HuH-7.5 (cell line): ENCODE data around the gene ELP4.

Experiments
- DNase-seq: peaks from one replicate; pipeline ENCODE4 v3.0.0; 2011; ENCODE audit warnings: low spot score

The ELP4 gene

DNA sequence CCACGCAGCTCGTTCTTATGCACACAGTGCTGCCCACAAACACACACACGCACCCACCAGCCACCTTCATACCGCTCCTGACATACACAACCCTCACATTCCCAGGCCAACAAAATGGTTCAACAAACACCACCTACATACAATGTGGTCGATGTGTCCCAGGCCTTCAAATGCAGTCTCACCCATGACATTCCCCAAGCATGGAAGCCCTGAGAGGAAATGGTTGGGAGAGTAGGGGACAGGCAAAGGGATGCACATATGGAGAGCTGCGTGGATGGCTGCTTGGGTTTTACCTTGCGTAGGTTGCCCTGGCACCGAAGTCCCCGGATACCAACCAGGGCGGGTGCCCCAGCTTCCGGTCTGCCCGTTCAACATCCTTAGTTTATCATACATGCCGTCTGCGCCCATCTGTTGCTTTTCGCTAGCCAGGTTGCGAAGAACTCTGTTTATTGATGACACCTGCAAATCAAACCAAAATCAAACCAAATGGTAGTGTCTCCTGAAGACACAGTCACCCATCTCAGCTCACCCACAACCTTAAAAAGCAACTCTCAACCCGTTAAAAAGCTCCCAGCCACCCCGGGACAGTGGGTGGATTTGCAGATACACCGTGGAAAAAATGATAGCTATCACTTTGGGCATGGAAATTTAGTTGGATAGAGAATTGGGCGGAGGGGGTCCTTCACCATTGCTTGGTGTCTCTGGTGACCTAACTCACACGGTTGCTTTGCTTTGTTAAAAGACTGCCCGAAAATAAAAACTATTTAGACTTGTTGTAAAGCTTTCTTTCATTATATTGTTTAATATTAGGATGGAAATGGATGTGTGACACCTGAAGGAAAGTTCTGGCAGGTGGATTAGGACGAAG, 291.1 kb downstream of the ELP4 start:
- DNase-seq = no peak

DNA sequence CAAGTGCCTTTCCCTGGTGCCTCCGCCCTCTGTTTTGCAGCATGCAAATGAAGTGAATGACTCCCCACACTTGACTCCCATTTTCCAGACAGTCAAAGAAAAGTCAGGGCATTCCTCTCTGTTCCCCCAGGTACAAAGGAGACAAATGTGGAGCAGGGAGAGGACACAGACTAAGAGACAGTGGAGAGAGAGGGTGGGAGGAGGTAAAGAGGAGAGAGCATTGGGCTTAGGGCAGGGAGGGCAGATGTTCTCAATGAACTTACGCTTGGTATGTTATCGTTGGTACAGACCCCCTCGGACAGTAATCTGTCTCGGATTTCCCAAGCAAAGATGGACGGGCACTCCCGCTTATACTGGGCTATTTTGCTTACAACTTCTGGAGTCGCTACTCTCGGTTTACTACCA, 291.7 kb downstream of the ELP4 start:
- no peak for DNase-seq

DNA sequence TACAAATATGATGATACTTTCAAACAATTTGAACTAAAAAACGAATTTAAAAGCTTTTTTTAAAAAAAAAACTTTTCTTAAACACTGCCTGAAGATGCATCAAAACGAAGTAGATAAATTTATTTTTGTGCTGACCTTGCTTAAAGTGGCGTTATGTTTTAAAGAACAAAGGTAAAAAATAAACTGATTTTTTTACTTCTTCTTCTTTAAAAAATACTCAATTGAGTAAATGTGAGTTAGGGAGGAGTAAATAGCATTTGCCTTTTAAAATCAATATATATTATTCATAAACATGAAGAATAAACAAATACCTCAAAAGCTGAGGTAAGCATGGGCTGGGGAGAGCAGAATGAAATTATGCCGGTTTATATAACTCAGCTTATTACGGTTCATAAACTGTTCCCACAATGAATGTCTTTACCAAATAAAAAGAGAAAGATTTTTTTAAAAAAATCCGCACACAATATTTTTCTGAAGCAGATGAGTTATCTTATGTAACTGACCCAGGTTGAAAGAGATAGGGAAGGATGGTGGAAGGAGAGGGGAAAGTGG, 292.5 kb downstream of the ELP4 start:
- no peak for DNase-seq

DNA sequence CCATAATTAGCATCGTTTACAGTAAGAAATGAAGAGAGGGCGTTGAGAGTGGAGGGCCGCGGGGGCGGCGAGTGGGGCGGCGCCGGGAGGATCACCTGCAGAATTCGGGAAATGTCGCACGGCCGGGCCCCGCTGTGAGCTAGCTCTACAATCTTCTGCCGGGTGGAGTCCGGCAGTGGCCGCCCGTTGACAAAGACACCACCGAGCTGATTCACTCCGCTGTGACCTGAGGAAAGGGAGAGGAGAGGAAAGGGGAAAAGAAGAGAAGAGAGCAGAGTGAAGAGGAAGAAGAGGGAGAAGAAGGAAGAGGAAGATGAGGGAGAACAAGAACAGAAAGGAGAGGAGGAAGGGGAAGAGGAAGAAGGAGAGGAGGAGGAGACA, 293.0 kb downstream of the ELP4 start:
- DNase-seq = no peak

DNA sequence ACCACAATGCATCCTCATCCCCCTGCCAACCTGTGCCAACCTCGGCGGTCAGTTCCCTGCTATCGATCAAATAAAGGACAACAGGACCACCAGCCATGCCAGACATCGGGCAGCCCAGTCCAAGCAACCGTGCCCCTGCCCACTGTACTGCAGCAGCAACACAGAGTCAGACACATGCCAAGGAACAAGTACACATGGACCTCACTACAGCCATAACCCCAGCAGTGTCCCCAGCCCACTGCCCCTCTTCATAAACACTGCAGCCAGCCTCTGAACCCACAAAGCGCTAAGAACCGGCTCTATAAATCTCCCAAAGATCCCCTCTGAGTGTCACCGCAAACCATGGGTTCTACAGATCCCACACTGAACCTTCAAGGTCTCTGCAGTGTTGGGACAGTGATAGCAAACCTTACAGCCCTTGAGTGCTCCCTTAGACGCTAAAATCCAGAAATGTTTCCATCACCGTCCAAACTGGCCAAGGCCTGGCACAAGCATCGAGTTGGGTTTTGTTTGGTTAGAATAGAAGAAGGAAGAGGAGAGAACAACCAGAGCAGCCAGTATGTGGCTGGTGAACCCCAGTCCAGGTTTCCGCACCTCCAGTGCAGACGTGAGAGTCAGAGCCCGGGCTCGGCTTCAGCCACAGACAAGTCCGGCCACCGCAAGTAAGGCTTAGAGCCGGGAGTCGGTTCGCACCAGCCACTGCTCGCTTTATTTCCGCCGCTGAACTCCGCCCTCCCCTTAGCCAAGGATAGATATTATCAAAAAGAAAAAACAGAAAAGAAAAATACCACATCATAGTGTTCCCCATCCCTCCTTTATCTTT, 293.6 kb downstream of the ELP4 start:
- DNase-seq = no peak

DNA sequence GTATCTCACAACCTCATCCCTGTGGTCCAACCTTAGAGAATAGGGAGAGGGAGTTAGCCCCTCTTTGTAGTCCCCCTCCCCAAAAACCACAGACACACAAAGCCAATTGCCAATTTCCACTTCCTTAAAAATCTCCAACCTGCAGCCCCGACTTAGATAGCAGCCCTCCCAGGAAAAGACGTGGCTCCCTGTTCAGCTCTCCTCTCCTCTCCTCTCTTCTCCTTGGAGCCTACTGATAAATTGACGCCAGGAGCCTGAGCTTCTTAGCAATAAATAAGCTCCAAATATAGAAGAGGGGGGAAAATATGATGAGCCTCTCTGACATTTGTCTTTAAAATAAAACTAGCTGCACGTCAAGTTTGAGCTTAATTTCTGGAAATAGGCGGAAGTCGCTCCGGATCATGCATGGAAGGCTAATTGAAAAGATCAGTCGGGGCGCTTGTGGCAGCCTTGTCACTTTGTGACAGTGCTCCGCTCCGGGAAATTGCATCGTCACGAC, 294.3 kb downstream of the ELP4 start:
- DNase-seq = no peak

DNA sequence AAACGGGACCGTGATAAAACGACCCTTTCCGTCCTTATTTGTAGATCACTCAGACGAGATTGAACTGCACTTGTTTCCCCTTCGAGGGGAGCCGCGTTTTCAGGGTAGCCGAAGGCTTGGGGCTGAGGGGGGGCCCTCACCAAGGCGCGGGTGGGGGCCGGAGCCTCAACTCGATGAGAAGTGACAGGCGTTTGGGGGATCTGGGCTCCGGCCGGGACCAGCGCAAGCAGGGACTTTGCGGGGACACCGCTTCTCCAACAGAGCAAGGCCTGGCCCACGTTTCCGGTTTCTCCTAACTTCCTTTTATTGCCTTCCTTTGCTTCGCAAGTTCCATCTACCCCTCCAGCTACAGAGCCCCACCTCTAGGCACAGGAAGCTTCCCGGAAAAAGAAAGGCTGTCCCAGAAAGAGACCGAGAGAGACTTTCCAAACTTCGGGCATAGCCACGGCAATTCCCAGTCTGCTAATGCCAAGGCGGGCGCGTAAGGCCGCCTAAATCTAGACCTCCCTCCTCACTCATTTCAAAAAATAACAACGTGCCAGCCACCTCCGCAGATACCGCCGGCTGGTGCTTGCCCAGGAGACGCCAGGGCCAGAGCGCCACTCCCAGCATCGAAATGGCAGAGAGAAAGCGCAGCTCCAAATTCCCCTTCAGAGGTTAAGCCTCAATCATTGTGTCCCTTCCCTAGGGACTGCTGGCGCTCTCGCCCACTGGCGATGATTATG, 294.9 kb downstream of the ELP4 start:
- DNase-seq = no peak

DNA sequence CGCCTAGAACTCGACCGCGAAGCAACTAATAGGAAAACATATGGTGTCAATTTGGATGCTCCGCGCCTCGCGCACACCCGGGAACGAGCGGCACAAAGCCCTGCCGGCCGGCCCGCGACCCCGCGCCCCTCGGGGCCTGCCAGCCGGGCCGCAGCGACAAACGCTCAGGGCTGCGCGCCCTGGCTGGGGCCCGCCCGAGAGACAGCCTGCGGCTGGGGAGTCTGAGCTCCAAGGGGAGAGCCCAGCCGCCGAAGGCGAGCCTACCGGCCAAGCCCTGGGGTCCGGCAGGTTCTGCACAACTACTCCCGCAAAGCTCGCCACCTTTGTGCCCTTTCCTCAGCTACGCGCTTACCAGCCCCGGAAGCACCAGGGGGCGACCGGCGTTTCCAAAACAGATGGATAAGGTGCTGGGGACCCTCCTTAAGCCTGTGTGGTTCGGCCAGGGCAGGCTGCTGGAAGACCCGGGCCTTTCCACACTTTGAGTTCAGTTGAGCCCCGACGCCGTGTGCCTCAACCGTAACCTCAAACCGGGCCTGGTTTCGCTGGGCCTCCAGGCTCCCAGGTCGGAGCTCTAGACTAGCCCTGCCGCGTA, 295.6 kb downstream of the ELP4 start:
- no peak for DNase-seq

DNA sequence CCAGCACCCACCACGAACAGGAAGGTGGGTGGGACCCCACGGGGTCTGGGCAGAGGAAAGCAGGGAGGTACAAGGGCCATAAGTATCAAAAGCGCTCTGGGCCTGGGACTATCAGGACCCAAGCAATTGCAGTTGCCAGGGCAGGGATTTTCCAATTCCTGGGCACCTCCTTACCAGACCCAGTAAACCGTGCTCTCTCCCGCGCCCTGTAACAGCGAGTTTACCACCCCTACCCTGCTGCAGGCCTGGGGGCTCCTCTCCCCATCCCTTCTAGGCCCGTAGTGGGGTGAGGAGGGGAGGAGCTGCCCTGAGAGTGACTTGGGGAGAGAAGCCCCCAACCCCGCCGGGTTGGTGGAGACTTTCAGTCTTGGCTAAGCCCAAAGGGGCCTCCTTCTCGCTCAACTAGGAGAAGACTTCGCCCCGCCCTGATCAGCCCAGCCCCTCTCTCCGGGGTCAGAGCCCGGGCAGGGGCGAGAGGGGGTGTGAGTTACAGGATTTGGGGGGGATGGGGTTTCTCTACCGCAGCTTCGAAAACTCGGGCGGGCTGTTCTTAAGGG, 296.1 kb downstream of the ELP4 start:
- DNase-seq = no peak

DNA sequence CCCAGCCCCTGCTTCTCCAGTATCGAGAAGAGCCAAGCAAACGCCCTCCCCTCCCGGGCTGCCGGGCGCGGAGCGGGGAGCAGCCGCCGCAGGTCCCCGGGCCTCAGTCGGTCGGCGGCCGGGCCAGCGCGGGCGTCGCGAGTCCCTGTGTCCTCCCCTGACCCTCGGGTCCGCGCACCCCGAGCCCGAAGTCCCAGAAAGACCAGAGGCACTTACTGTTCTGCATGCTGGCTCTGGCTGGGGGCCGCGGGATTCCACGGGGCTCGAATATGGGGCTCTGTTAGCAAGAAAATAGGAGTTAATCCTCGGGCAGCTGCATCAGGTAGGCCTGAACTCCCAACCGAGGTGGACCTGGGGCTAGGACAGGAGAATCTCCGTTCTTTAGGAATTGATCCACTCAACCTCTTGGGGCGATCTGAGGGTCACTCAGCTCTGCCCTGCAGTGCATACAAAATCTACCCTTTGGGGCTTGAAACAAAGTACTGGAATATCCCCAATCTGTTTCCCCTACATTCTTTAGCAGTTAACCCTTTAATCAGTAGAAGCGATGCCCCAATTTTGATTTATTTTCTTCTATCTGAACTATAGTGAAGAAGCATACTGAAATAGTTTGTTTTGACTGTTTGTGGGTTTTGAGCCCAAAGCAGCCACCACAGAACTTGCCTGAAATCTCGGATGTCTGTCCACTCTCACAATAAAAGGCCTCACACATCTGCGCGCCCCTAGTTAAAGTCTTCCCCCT, 296.8 kb downstream of the ELP4 start:
- no peak for DNase-seq

DNA sequence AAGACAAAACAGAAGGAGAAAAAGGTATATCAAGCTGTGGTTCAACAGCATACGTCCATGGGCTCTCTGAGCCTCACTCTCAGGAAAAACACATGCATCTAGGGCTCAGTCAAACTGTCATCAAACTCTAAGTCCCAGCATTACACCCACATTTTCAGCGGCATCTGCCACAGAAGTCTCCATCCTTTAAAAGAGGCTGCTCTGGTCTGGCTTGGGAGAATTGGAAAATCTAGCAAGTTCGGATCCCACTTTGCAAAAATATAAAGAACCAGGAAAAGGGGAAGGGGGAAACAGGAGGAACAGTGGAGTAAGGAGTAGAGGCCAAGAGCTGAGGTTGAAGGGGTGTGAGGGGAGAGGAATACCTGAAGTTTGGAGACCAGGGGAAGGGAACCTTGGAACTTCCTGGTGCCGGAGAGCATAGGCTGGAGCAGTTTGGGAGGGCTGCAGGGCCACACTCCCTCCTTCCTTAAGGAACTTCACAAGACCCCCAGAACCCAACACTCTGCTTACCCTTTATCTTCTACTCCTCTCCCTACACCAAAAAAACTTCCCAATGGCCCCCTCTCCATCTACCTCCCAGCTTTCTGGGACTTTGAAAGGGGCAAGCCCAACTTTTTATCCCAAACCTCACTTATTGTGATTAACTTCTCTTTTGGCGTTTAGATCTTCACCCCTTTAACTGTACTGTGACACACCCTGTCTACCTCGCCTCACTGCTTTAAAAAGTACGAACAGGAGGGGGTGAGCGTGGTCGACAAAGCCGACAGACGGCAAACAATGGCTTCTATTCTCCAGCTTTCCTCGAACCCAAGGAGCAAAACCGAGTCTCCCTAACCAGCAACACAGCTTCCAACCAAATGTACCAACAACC, 297.6 kb downstream of the ELP4 start:
- no peak for DNase-seq

DNA sequence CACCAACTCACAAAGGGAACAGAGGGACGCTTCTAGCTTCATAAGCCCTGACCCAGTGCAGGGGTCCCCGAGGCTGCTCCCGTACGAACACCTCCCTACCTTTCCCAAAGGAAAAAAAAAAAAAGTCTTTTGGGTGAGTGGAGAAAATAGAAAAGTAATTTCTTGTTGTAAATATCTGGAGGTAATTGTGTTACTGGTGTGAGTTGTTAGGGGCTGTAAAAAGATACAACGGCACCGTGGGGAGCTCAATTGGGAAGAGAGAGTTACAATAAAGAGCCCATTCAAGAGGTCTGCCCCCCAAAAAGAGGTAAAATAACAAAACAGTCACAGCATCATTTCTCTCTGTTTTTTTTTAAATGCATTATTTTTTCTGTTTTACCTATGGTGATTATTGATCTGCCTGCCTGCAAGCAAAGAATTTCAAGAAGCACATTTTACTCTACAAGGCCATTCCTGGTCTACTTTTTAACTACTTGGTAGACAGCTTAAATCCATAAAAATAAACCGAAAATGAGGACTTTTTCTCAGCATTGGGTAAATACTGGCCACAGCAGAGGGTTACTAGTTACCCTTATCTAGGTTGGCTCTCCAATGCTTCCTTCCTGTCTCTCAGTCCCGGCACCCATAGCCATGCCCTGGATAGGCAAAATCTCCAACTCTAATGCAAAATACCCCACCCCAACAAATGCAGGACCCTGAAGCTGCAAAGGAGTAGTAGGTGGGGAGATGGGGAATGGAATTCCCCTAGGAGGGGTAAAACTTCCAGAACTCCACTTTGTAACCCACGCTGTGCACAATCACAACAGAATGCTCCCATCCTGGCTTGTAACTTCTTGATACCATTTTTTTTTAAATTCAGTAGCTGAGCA, 298.5 kb downstream of the ELP4 start:
- no peak for DNase-seq

DNA sequence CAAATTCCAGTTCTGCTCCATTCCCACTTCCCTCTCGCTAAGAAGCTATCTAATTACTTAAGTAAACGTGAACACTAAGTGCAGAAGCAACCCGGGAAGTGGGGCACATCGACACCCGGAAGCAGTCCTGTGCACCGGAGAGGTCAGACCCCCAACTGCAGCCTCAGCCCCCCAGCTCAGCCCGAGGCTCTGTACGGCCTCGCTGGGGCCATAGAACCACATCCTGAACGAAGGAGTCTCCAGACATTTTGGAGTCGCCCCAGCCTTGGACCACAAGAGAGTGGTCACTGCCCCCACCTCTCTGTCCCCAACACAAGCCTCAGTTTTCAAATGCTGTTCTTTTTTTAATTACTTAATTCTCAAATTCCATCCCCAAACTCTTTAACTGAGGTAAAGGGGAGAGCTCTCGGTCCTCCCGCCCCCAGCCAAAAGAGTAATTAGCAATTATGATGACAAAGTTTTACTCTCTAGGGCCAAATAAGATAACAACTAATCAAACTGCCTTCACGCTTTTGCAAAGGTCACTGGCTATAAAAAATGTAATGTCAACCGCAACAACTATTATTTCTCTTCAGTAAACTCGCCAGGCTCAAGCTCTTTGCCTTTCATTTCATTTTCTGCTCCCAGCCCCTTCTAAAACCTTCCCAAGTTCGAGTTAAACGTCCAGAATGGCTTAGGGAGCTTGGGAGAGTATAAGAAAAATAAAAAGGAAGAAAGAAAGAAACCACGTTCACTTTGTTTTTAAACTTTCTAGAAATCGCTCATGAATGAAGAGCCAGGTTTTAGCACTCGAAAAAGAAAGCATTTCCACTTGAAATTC, 299.4 kb downstream of the ELP4 start:
- DNase-seq = no peak

DNA sequence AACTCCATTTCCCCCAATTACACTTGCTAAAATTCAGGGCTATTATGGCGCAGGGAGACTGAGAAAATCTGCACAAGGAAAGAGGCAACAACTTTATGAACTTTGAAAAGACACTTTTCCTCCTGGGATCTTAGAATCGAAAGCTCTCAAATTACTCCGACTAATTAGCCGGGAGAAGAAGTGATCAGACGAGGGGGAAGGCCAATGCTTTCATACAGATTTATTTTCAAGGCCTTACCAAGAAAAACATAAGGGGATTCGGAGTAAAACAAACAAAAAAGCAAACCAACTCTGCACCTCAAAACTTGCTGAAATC, 299.9 kb downstream of the ELP4 start:
- DNase-seq = no peak

DNA sequence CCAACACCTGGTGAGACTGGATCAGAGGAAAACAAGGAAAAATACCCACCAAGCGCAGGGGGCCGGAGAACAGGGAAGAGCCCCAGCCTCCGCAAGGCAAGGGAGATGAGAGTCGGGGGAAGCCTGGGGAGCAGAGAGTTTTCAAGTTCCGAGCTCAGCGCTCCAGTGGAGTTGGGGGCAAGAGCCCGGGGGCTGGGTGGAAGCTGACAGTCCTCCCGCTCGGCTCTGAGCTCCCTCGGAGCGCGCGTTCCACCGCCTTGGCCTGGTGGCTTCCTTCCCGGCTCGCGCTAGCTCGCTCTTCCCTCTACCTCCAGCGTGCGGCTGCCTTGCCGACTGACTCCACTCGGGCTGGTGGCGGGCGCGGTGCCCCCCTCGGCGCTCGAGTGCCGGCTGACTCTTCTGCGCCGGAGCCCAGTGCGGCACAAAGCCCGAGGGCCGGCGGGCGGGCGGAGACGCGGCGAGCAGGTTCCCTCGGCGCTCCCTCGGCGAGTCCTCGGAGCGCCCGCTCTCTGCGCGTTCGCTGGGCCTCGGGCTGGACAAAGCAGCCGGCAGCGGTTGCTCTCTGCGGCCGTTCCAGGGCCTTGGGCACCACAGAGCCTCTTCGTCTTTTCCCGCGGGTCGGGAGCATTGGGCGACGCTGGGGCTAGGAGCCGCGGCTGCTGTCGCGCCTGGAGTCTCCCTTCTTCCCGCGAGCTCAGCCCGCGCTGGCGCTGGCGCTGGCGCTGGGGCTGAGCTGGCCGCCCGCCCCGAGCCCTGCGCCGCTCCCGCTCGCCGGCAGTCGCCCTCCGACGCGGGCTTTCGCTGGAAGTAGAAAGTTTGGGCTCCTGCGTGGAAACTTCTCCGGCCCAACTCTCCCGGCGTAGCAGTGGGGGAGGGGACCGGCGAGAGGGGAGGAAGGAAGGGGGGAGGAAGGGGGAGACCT, 300.6 kb downstream of the ELP4 start:
- peak; percentile 86 for DNase-seq

DNA sequence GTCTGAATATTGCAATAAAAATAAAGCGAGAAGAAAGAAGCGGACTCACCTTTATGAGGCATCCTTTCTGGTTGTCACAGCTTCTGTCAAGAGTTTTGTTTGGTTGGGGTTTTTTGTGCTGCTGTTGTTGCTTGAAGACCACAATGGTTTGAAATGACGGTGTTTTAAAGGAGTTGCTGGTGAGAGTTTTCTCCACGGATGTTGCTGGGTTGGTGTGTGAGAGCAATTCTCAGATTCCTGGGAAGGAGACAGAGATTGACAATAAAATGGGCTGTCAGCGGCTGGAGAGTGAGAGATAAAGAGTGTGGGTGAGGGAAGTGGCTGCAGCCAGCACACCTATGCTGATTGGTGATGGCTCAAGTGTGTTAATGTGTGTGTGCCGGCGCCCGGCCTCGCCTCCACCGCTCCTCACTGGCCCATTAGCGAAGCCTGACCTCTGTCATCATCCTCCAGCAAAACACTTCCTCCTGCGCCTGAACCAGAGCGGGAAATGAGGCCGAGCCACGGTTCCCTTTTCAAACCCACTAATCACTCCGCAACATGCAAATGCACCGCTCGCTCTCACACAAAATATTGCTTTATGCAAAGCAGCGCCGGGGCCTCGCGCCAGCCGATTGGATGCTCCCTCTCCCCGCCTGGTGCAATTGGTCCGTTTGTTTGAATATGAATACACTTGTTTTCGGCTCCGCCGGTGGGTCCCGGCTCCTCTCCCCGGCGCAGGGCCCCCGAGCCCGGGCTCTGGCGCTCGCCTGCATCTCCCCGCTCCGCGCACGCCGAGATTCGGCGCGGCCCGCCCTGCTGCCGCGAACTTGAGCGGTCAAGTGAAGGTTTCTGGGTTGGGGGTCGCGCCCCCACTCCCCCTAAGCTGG, 301.4 kb downstream of the ELP4 start, which contains the start of gene PAX6:
Gene PAX6 (minus strand): TSS at position 544 of the 869 bp plus-strand sequence. CDS start 4,911 bp downstream, outside the sequence.
- DNase-seq = peak; percentile 99
